ENCODE results near the gene MAST4. TPM values are rescaled to one million over a fixed set of nuclear protein-coding genes. Genes with fewer than 3 reads are reported as not detected.
A peak's percentile ranks its signal among the peaks of the same experiment; 100 is the strongest.

Gene MAST4
- total RNA-seq, 2 experiments from 2014 or later = 1.3 to 21.9 TPM

- DNase-seq (ENCODE audit: low spot score) = no peak
- H3K9me2 ChIP-seq (ENCODE audit: insufficient read depth, low read length) = no peaks in the 10 kb centered on the region
- POLR2A ChIA-PET = interaction anchor here (0.6 to 1.2 kb wide), 4 partner anchors 16 to 1025 kb away, joined by 3 read pairs; no protein-coding TSS in a partner anchor
- H3K36me3 ChIP-seq (ENCODE audit: insufficient read depth, low read length) = peaks cover 5% of the 10 kb centered on the region; the same call in 1 of the 2 replicates
- H3K4me3 ChIP-seq (ENCODE audit: low read depth, low read length, poor library complexity, severe bottlenecking) = no peak overlapping the region
- H3K4me1 ChIP-seq (ENCODE audit: insufficient read depth, low read length, poor library complexity, severe bottlenecking) = peaks cover 98% of the 10 kb centered on the region
- TF ChIP-seq CTCF (conservative IDR thresholded peaks at IDR 0.05; ENCODE audit: low read length) (no peak), EZH2phosphoT487 (IDR thresholded peaks at IDR 0.05; ENCODE audit: borderline replicate concordance, low read depth, low read length) (no peak)
- H2AFZ ChIP-seq (ENCODE audit: low read length) = peak overlapping the region; percentile 54; the same call in 1 of the 2 replicates
- CTCF ChIA-PET (ENCODE audit: unreplicated experiment) = no interaction called here
- H3K79me2 ChIP-seq (ENCODE audit: insufficient read depth, low read depth, low read length) = peaks cover 26% of the 10 kb centered on the region; the same call in 1 of the 2 replicates
- peak overlapping the region; percentile 60 for H3K27ac ChIP-seq (ENCODE audit: low read depth, low read length, poor library complexity, severe bottlenecking)
- H4K20me1 ChIP-seq (ENCODE audit: insufficient read depth, low read length) = no peaks in the 10 kb centered on the region
- H3K4me2 ChIP-seq (ENCODE audit: low read length) = peak overlapping the region; percentile 85
- intact Hi-C loops (cut with micrococcal nuclease; ENCODE audit: unreplicated experiment) = loop anchor here (10.0 kb wide), 1 partner anchor 494 kb away; no protein-coding TSS in a partner anchor
- H3K9me3 ChIP-seq (ENCODE audit: low read length) = peaks cover 14% of the 10 kb centered on the region; the same call in 1 of the 2 replicates
- BruUV-seq (replicated peaks) = no TSS peak
Measured at GRCh38 chr5:67198917-67199316, 602.7 kb downstream of the MAST4 start.

GRCh38 chr5:67199859-67200258 is 603.7 kb downstream of the MAST4 start:
- no peaks in the 10 kb centered on the region for H4K20me1 ChIP-seq (ENCODE audit: insufficient read depth, low read length)
- peak overlapping the region; percentile 54; the same call in 1 of the 2 replicates for H2AFZ ChIP-seq (ENCODE audit: low read length)
- CTCF ChIA-PET (ENCODE audit: unreplicated experiment) = no interaction called here
- peak overlapping the region; percentile 85 for H3K4me2 ChIP-seq (ENCODE audit: low read length)
- H3K36me3 ChIP-seq (ENCODE audit: insufficient read depth, low read length) = peaks cover 5% of the 10 kb centered on the region; the same call in 1 of the 2 replicates
- POLR2A ChIA-PET = interaction anchor here (0.7 to 1.1 kb wide), 3 partner anchors 8 to 1053 kb away, joined by 3 to 4 read pairs (median 4); no protein-coding TSS in a partner anchor
- peak overlapping the region; percentile 18 for H3K4me3 ChIP-seq (ENCODE audit: low read depth, low read length, poor library complexity, severe bottlenecking)
- no peak for TF ChIP-seq CTCF (conservative IDR thresholded peaks at IDR 0.05; ENCODE audit: low read length)
- no peak for TF ChIP-seq EZH2phosphoT487 (IDR thresholded peaks at IDR 0.05; ENCODE audit: borderline replicate concordance, low read depth, low read length)
- H3K79me2 ChIP-seq (ENCODE audit: insufficient read depth, low read depth, low read length) = peaks cover 17% of the 10 kb centered on the region; the same call in 1 of the 2 replicates
- intact Hi-C loops (cut with micrococcal nuclease; ENCODE audit: unreplicated experiment) = loop anchor here (10.0 kb wide), 3 partner anchors 495 to 1275 kb away; partner anchors contain the start of genes ERBIN and SREK1
- peak overlapping the region; percentile 60 for H3K27ac ChIP-seq (ENCODE audit: low read depth, low read length, poor library complexity, severe bottlenecking)
- peaks cover 98% of the 10 kb centered on the region for H3K4me1 ChIP-seq (ENCODE audit: insufficient read depth, low read length, poor library complexity, severe bottlenecking)
- DNase-seq (ENCODE audit: low spot score) = no peak
- peaks cover 14% of the 10 kb centered on the region; the same call in 1 of the 2 replicates for H3K9me3 ChIP-seq (ENCODE audit: low read length)
- H3K9me2 ChIP-seq (ENCODE audit: insufficient read depth, low read length) = no peaks in the 10 kb centered on the region
- BruUV-seq (replicated peaks) = no TSS peak
